ENCODE data around the gene EFHC1.

- TF ChIP-seq CTCF (IDR thresholded peaks at IDR 0.05) (no peak), EP300 (IDR thresholded peaks at IDR 0.05) (no peak)
These were observed 2.4 kb upstream of the EFHC1 start for GRCh38 chr6:52417675-52418111.
